IPS-20b (cell line): ENCODE results near the gene ZNFX1.

Experiments
- H3K27ac ChIP-seq: one replicate; pipeline ENCODE4 v1.5.1; 2013; ENCODE audit warnings: low read length
- H3K27me3 ChIP-seq: 2 replicates; pipeline ENCODE4 v1.6.1; 2013; ENCODE audit warnings: mild to moderate bottlenecking, low read length, inconsistent platforms; ENCODE audit not compliant: insufficient read depth
- H3K36me3 ChIP-seq: 2 replicates; pipeline ENCODE4 v1.6.1; 2013; ENCODE audit warnings: low read depth, mild to moderate bottlenecking, inconsistent platforms, low read length, moderate library complexity; ENCODE audit not compliant: insufficient read depth
- H3K4me1 ChIP-seq: 2 replicates; pipeline ENCODE4 v1.6.1; 2013; ENCODE audit warnings: mild to moderate bottlenecking, control low read depth, inconsistent platforms, low read length, moderate library complexity; ENCODE audit not compliant: insufficient read depth
- H3K4me3 ChIP-seq: 2 replicates; pipeline ENCODE4 v1.5.1; 2013; ENCODE audit warnings: mild to moderate bottlenecking, low read length, inconsistent platforms
- H3K9ac ChIP-seq: 2 replicates; pipeline ENCODE4 v1.6.1; 2013; ENCODE audit warnings: low read depth, mild to moderate bottlenecking, inconsistent platforms, low read length, moderate library complexity
- H3K9me3 ChIP-seq: 2 replicates; pipeline ENCODE4 v1.6.1; 2013; ENCODE audit warnings: mild to moderate bottlenecking, low read depth, low read length, inconsistent platforms; ENCODE audit not compliant: insufficient read depth

Gene ZNFX1

GRCh38 chr20:49283176-49283702 lies 5.4 kb upstream of the ZNFX1 start:
- peak overlapping the region; percentile 95 for H3K4me3 ChIP-seq
- peak overlapping the region; percentile 99 for H3K9ac ChIP-seq
- 0 out of 2 replicates have a peak, but pooled peaks cover 4% of the 10 kb centered on the region for H3K9me3 ChIP-seq
- H3K27ac ChIP-seq, result no peak overlapping the region
- no peaks in the 10 kb centered on the region for H3K27me3 ChIP-seq
- H3K36me3 ChIP-seq, result peaks cover 97% of the 10 kb centered on the region
- peaks cover 12% of the 10 kb centered on the region for H3K4me1 ChIP-seq

DNA sequence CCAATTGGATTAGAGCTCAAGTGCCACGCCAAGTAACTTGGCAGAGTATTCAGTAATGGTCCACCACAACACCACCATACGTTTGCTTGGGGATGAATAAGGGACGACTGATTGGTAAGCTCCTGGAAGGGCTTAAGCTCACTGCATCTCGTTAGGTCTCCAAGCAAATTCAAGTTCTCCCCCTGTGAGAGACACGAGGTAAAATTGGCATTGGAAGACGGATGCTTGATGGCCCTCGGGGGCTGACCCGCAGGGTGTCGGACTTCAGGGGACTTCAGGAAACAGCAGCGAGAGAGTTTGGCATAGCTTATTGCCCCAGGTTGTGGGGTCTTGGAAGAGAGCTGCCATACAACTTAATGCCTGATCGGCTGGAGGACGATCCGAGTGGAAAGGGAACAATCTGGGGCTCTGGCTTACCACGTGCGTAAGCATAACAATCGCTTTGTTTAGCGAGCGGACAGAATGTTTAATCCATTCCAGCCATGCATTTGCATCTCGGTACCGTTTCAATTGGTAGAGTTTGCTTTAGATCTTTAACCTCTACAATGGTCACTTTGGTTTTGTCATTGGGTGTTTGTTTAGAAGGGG lies 4.8 kb upstream of the ZNFX1 start:
- H3K9me3 ChIP-seq, result 0 out of 2 replicates have a peak, but pooled peaks cover 4% of the 10 kb centered on the region
- H3K9ac ChIP-seq, result peak overlapping the region; percentile 99
- peaks cover 92% of the 10 kb centered on the region for H3K36me3 ChIP-seq
- H3K27me3 ChIP-seq, result no peaks in the 10 kb centered on the region
- peak overlapping the region; percentile 95 for H3K4me3 ChIP-seq
- peaks cover 10% of the 10 kb centered on the region for H3K4me1 ChIP-seq
- H3K27ac ChIP-seq, result no peak overlapping the region

GRCh38 chr20:49281913-49282467 lies 4.1 kb upstream of the ZNFX1 start:
- Histone ChIP-seq H3K9ac (peak overlapping the region; percentile 99), H3K4me1 (peaks cover 10% of the 10 kb centered on the region), H3K27me3 (no peaks in the 10 kb centered on the region), H3K9me3 (0 out of 2 replicates have a peak, but pooled peaks cover 4% of the 10 kb centered on the region), H3K36me3 (peaks cover 85% of the 10 kb centered on the region), H3K27ac (no peak overlapping the region), H3K4me3 (peak overlapping the region; percentile 95)

- H3K4me1 ChIP-seq, result peaks cover 5% of the 10 kb centered on the region
- peak overlapping the region; percentile 95 for H3K4me3 ChIP-seq
- no peaks in the 10 kb centered on the region for H3K27me3 ChIP-seq
- H3K36me3 ChIP-seq, result peaks cover 78% of the 10 kb centered on the region
- H3K27ac ChIP-seq, result peak overlapping the region; percentile 24
- H3K9ac ChIP-seq, result peak overlapping the region; percentile 99
- H3K9me3 ChIP-seq, result 0 out of 2 replicates have a peak, but pooled peaks cover 4% of the 10 kb centered on the region
These were observed 3.4 kb upstream of the ZNFX1 start for GRCh38 chr20:49281059-49281912.

DNA sequence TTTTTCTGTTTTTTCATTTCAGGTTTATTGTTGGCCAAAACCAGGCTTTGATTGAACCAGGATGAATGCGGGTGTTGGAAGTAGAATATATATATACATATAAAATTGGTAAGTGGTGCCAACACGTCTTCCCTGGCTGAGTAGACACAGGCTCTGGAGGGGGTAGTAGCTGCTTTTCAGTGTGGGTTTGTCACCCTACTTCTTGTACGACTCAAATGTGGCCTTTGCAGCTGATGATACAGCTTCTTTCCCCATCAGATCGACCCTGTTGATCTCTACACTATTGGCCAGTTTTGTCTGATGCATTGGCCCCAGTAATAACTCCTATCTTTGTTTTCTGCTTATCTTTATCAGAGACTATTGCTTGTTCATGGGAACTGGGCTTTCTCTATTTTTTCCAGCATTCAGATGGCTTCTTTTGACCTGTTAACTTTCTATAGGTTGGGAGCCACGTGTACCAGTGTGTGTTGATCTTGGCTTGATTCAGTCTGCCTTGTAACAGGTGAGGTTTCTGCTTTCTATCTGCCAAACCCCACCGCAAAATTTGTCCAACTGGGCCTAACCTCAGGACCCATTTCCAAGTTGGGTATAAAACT lies 2.7 kb upstream of the ZNFX1 start:
- H3K9ac ChIP-seq, result peak overlapping the region; percentile 99
- H3K4me3 ChIP-seq, result peak overlapping the region; percentile 95
- no peaks in the 10 kb centered on the region for H3K27me3 ChIP-seq
- H3K9me3 ChIP-seq, result 0 out of 2 replicates have a peak, but pooled peaks cover 4% of the 10 kb centered on the region
- H3K27ac ChIP-seq, result peak overlapping the region; percentile 24
- peaks cover 4% of the 10 kb centered on the region for H3K4me1 ChIP-seq
- peaks cover 76% of the 10 kb centered on the region for H3K36me3 ChIP-seq

DNA sequence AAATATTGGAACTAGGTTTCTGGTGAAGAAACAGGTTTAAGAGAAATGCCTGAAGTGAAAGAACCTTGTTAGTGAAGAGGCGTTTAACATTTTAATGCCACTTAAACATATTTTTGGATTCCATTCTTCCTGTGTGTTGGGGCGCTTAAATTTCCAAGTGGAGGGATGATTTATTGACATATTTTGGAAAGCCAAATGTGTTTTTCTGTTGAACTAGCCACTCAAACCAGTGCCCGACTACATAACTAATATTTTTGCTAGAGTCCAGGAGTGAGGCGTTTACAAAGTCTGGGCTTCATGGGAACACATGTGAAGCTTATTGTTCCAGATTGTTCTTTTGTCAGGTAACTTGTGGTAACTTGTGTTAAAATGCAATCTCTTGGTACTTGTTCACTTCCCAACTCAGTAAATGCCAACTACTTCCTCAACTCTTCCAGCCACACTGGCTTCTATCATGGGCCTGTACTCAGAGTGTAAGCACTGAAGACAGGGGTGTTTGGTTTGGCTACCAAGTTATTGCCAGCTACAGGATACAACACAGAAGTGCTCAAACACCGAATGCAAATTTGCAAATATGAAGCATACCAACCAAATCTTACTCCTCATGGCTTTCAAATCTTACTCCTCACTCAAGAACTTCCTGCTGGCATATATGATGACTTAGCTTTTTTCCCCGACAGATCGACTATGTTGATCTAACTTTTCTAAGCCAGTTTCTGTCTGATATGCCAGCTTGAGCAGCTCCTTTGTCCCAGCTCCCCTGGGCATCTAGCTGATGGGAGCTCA lies 2.0 kb upstream of the ZNFX1 start:
- Histone ChIP-seq H3K36me3 (peaks cover 76% of the 10 kb centered on the region), H3K27me3 (no peaks in the 10 kb centered on the region), H3K27ac (peak overlapping the region; percentile 12), H3K4me3 (peak overlapping the region; percentile 95), H3K9me3 (0 out of 2 replicates have a peak, but pooled peaks cover 4% of the 10 kb centered on the region), H3K9ac (peak overlapping the region; percentile 99), H3K4me1 (no peaks in the 10 kb centered on the region; the same call in 1 of the 2 replicates)

DNA sequence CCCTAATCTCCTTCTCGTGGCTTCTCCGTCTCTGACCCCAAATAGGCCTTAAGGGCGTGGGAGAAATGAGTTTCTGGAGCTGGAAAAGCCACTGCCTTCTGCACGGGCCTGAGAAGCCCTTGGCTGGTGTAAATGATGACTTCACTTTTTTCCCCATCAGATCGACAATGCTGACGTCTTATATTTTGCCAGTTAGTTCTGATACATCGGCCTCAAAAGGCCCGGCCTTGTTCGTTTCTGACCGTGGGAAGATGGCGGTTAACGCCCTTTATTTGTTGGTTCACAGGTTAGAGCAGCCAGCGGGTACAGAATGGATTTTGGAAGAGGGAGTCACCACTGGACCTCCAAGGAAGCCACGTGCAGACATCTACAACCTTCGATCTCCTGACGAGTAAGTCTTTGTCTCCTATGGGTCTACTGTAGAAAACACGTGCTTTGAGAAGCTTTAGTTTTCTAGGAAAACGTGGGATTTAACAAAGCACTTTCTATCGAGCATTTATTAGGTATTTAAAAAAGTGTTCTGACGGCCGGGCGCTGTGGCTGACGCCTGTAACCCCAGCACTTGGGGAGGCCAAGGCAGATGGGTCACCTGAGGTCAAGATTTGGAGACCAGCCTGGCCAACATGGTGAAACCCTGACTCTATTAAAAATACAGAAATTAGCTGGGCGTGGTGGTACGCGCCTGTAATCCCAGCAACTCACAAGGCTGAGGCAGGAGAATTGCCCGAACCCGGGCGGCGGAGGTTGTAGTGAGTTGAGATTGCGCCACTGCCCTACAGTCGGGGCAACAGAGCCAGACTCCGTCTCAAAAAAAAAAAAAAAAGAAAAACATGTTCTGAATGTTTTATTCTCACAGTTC lies 1.2 kb upstream of the ZNFX1 start:
- Histone ChIP-seq H3K27ac (peak overlapping the region; percentile 77), H3K9ac (peak overlapping the region; percentile 99), H3K4me1 (no peaks in the 10 kb centered on the region; the same call in 1 of the 2 replicates), H3K4me3 (peak overlapping the region; percentile 95), H3K27me3 (no peaks in the 10 kb centered on the region), H3K9me3 (0 out of 2 replicates have a peak, but pooled peaks cover 4% of the 10 kb centered on the region), H3K36me3 (peaks cover 72% of the 10 kb centered on the region)

DNA sequence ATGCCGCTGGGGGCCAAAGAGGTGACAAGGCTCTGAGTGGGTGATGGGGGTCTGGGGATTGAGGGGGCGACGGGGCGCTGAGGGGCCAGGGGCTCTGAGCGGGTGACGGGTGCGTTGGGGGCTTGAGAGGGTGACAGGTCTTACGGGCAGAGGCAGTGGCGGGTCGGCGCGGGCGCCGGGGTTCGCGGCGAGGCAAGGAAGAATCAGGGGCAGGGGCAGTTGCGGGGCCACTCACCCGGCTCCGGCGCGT lies 146 bp downstream of the ZNFX1 start:
- no peaks in the 10 kb centered on the region; the same call in 1 of the 2 replicates for H3K4me1 ChIP-seq
- 0 out of 2 replicates have a peak, but pooled peaks cover 4% of the 10 kb centered on the region for H3K9me3 ChIP-seq
- H3K27me3 ChIP-seq, result no peaks in the 10 kb centered on the region
- peak overlapping the region; percentile 77 for H3K27ac ChIP-seq
- peaks cover 71% of the 10 kb centered on the region for H3K36me3 ChIP-seq
- H3K9ac ChIP-seq, result peak overlapping the region; percentile 99; the same call in 1 of the 2 replicates
- H3K4me3 ChIP-seq, result peak overlapping the region; percentile 95

DNA sequence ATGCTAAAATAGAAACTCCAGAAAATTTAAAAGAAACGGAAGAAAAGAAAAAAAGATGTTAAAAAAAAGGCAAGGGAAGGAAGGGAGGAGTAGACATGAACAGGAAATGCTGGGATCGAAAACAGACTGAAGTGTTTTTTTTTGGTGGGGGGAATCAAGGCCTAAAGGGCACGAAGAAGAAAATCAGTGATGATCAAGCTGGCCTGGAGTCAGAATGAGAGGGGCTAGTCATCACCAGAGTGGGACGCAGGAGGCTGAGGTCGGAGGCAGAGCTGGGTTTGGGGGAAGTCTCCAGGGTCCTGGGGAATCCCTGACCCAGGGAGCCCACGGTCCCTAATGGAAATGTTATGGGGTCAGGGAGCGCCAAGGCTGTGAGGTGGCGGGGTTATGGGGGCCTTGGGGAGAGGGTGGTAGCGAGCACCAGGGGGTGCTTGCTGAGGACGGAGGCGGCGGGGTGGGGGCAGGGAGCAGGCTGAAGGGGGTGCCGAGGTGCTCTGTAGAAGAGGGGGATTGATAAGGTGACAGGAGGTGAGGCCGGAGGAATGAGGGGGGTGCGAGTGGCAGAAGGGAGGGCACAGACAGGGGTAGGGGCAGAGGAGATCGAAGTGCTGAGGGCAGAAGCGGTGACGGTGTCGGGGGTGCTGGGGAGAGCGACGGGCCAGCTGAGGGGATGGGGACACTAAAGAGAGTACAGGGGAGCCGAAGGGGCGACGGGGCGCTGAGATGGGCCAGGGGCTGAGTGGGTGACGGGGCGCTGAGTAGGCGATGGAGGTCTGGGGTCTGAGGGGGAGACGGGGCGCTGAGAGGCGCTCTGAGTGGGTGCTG lies 684 bp downstream of the ZNFX1 start:
- Histone ChIP-seq H3K4me1 (no peaks in the 10 kb centered on the region; the same call in 1 of the 2 replicates), H3K36me3 (peaks cover 70% of the 10 kb centered on the region), H3K9me3 (0 out of 2 replicates have a peak, but pooled peaks cover 4% of the 10 kb centered on the region), H3K27me3 (no peaks in the 10 kb centered on the region), H3K27ac (no peak overlapping the region), H3K4me3 (peak overlapping the region; percentile 95), H3K9ac (peak overlapping the region; percentile 99; the same call in 1 of the 2 replicates)
